UCSD-AML1 (cell line): ENCODE results near the gene PRRT2.
"Not testable (repeated sequence)": the region's sequence is repeated elsewhere in the genome, so short reads cannot be mapped to it uniquely, and the experiment has no call there.

Source experiments
- DNase-seq: peaks from one replicate; lab custom pipeline; 2025; ENCODE audit not compliant: unreplicated experiment; lab: John Stamatoyannopoulos, UW

Gene PRRT2

GRCh38 chr16:29831490-29831889, 19.5 kb downstream of the PRRT2 start:
- no peak for DNase-seq

GRCh38 chr16:29833219-29833618, 21.2 kb downstream of the PRRT2 start:
- not testable (repeated sequence) for DNase-seq

GRCh38 chr16:29834079-29834478, 22.1 kb downstream of the PRRT2 start:
- no peak for DNase-seq

GRCh38 chr16:29835926-29836325, 23.9 kb downstream of the PRRT2 start:
- no peak for DNase-seq

- DNase-seq = no peak
Observed at GRCh38 chr16:29836623-29837022, 24.6 kb downstream of the PRRT2 start.

GRCh38 chr16:29837841-29838240, 25.8 kb downstream of the PRRT2 start:
- no peak for DNase-seq

- DNase-seq = no peak
Observed at GRCh38 chr16:29839822-29840221, 27.8 kb downstream of the PRRT2 start.

GRCh38 chr16:29840240-29840639, 28.2 kb downstream of the PRRT2 start:
- no peak for DNase-seq

GRCh38 chr16:29841631-29842030, 29.6 kb downstream of the PRRT2 start:
- no peak for DNase-seq

- no peak for DNase-seq
Observed at GRCh38 chr16:29842732-29843346, 30.8 kb downstream of the PRRT2 start.

GRCh38 chr16:29843931-29844330, 31.9 kb downstream of the PRRT2 start:
- no peak for DNase-seq

- no peak for DNase-seq
Observed at GRCh38 chr16:29844575-29845331, 32.8 kb downstream of the PRRT2 start.

- DNase-seq = no peak
Observed at GRCh38 chr16:29845656-29846055, 33.7 kb downstream of the PRRT2 start.

GRCh38 chr16:29848420-29849297, 36.7 kb downstream of the PRRT2 start:
- peak; percentile 78 for DNase-seq

GRCh38 chr16:29849505-29849904, 37.5 kb downstream of the PRRT2 start:
- no peak for DNase-seq

GRCh38 chr16:29850998-29851397, 39.0 kb downstream of the PRRT2 start:
- DNase-seq = no peak

- DNase-seq = no peak
Observed at GRCh38 chr16:29852654-29853053, 40.7 kb downstream of the PRRT2 start.

- no peak for DNase-seq
Observed at GRCh38 chr16:29854520-29855100, 42.6 kb downstream of the PRRT2 start.

- no peak for DNase-seq
Observed at GRCh38 chr16:29857133-29857760, 45.3 kb downstream of the PRRT2 start.

- no peak for DNase-seq
Observed at GRCh38 chr16:29858149-29858849, 46.3 kb downstream of the PRRT2 start.
